Stimulated activated effector memory CD8-positive, alpha-beta T cell treated with anti-CD3 and anti-CD28 coated beads, Interleukin-12 subunit alpha, Interleukin-12 subunit beta, amount 100 ng/mL, for 72 hours (primary cell): ENCODE results near the gene ABHD11.
"Not testable (repeated sequence)": the region's sequence is repeated elsewhere in the genome, so short reads cannot be mapped to it uniquely, and the experiment has no call there.

Experiments
- ATAC-seq: fragments of 150-1000 bp; cut with Tn5 transposase; 2 replicates; pipeline ENCODE4 v1.10.0; 2021
- DNase-seq, 2 donors: peaks; one replicate each; pipeline ENCODE4 v3.0.0; 2021 to 2022; ENCODE audit warnings: low spot score in 2 of 2
- H3K27ac Mint-ChIP-seq: one replicate; pipeline ENCODE4 v1.8.0; 2022; ENCODE audit warnings: mild to moderate bottlenecking, mixed read lengths
- H3K36me3 Mint-ChIP-seq: one replicate; pipeline ENCODE4 v1.8.0; 2022; ENCODE audit warnings: mild to moderate bottlenecking, mixed read lengths
- H3K4me1 Mint-ChIP-seq: one replicate; pipeline ENCODE4 v1.8.0; 2022; ENCODE audit warnings: mixed read lengths
- H3K4me3 Mint-ChIP-seq: one replicate; pipeline ENCODE4 v1.8.0; 2022; ENCODE audit warnings: mild to moderate bottlenecking, mixed read lengths
- H3K9me3 Mint-ChIP-seq: one replicate; pipeline ENCODE4 v1.8.0; 2022; ENCODE audit warnings: mixed read lengths

Gene ABHD11

GRCh38 chr7:73717025-73717807 is 21.4 kb downstream of the ABHD11 start:
- DNase-seq (no peak), ATAC-seq (no peak)
- Mint-ChIP-seq H3K9me3 (no peaks in the 10 kb centered on the region), H3K36me3 (peaks cover 39% of the 10 kb centered on the region), H3K4me3 (peak overlapping the region; percentile 82), H3K27ac (peak overlapping the region; percentile 89), H3K4me1 (peaks cover 49% of the 10 kb centered on the region)

- peaks cover 39% of the 10 kb centered on the region for H3K36me3 Mint-ChIP-seq
- H3K4me3 Mint-ChIP-seq: peak overlapping the region; percentile 82
- H3K4me1 Mint-ChIP-seq: peaks cover 56% of the 10 kb centered on the region
- ATAC-seq: no peak
- no peak overlapping the region for H3K27ac Mint-ChIP-seq
- no peak for DNase-seq
- H3K9me3 Mint-ChIP-seq: no peaks in the 10 kb centered on the region
Observed at GRCh38 chr7:73716318-73716890, 22.2 kb downstream of the ABHD11 start.

GRCh38 chr7:73715648-73716317 is 22.8 kb downstream of the ABHD11 start:
- H3K9me3 Mint-ChIP-seq: no peaks in the 10 kb centered on the region
- H3K4me1 Mint-ChIP-seq: peaks cover 56% of the 10 kb centered on the region
- ATAC-seq (peak; percentile 78), DNase-seq (no peak)
- peak overlapping the region; percentile 34 for H3K27ac Mint-ChIP-seq
- H3K36me3 Mint-ChIP-seq: peaks cover 39% of the 10 kb centered on the region
- H3K4me3 Mint-ChIP-seq: peak overlapping the region; percentile 82

- DNase-seq, H3K4me3 Mint-ChIP-seq, ATAC-seq, H3K27ac Mint-ChIP-seq, H3K9me3 Mint-ChIP-seq: not testable (repeated sequence)
- Mint-ChIP-seq H3K4me1 (peaks cover 46% of the 10 kb centered on the region), H3K36me3 (peaks cover 46% of the 10 kb centered on the region)
Observed at GRCh38 chr7:73713319-73713718, 25.3 kb downstream of the ABHD11 start.

- no peaks in the 10 kb centered on the region for H3K9me3 Mint-ChIP-seq
- ATAC-seq (no peak), DNase-seq (no peak)
- H3K27ac Mint-ChIP-seq: peak overlapping the region; percentile 71
- no peak overlapping the region for H3K4me3 Mint-ChIP-seq
- H3K36me3 Mint-ChIP-seq: peaks cover 46% of the 10 kb centered on the region
- H3K4me1 Mint-ChIP-seq: peaks cover 40% of the 10 kb centered on the region
Observed at GRCh38 chr7:73712773-73713172, 25.8 kb downstream of the ABHD11 start.

GRCh38 chr7:73708961-73709549 is 29.5 kb downstream of the ABHD11 start:
- no peaks in the 10 kb centered on the region for H3K9me3 Mint-ChIP-seq
- H3K36me3 Mint-ChIP-seq: peaks cover 44% of the 10 kb centered on the region
- DNase-seq (no peak), ATAC-seq (no peak)
- no peak overlapping the region for H3K4me3 Mint-ChIP-seq
- H3K4me1 Mint-ChIP-seq: peaks cover 29% of the 10 kb centered on the region
- no peak overlapping the region for H3K27ac Mint-ChIP-seq

- Mint-ChIP-seq H3K4me3 (no peak overlapping the region), H3K36me3 (peaks cover 62% of the 10 kb centered on the region), H3K4me1 (peaks cover 21% of the 10 kb centered on the region), H3K27ac (no peak overlapping the region), H3K9me3 (no peaks in the 10 kb centered on the region)
- ATAC-seq: no peak
- no peak for DNase-seq
Observed at GRCh38 chr7:73707045-73707631, 31.5 kb downstream of the ABHD11 start.

GRCh38 chr7:73706126-73707044 is 32.2 kb downstream of the ABHD11 start:
- no peak for DNase-seq
- Mint-ChIP-seq H3K4me1 (peaks cover 22% of the 10 kb centered on the region), H3K27ac (no peak overlapping the region), H3K4me3 (no peak overlapping the region), H3K36me3 (peaks cover 69% of the 10 kb centered on the region), H3K9me3 (no peaks in the 10 kb centered on the region)
- peak; percentile 85 for ATAC-seq

GRCh38 chr7:73705551-73705920 is 33.1 kb downstream of the ABHD11 start:
- Mint-ChIP-seq H3K27ac (no peak overlapping the region), H3K36me3 (peaks cover 76% of the 10 kb centered on the region), H3K9me3 (no peaks in the 10 kb centered on the region), H3K4me3 (no peak overlapping the region), H3K4me1 (peaks cover 23% of the 10 kb centered on the region)
- ATAC-seq (no peak), DNase-seq (no peak)

- DNase-seq: no peak
- peaks cover 80% of the 10 kb centered on the region for H3K36me3 Mint-ChIP-seq
- H3K9me3 Mint-ChIP-seq: no peaks in the 10 kb centered on the region
- ATAC-seq: no peak
- no peak overlapping the region for H3K4me3 Mint-ChIP-seq
- H3K4me1 Mint-ChIP-seq: peaks cover 23% of the 10 kb centered on the region
- no peak overlapping the region for H3K27ac Mint-ChIP-seq
Observed at GRCh38 chr7:73704640-73705550, 33.7 kb downstream of the ABHD11 start.

GRCh38 chr7:73703757-73704639 is 34.6 kb downstream of the ABHD11 start:
- no peak overlapping the region for H3K4me3 Mint-ChIP-seq
- ATAC-seq (peak; percentile 35), DNase-seq (no peak)
- peaks cover 82% of the 10 kb centered on the region for H3K36me3 Mint-ChIP-seq
- no peak overlapping the region for H3K27ac Mint-ChIP-seq
- no peaks in the 10 kb centered on the region for H3K9me3 Mint-ChIP-seq
- H3K4me1 Mint-ChIP-seq: peaks cover 23% of the 10 kb centered on the region

GRCh38 chr7:73703225-73703624 is 35.4 kb downstream of the ABHD11 start:
- no peak for ATAC-seq
- no peaks in the 10 kb centered on the region for H3K9me3 Mint-ChIP-seq
- H3K4me1 Mint-ChIP-seq: peaks cover 23% of the 10 kb centered on the region
- no peak for DNase-seq
- no peak overlapping the region for H3K27ac Mint-ChIP-seq
- peaks cover 83% of the 10 kb centered on the region for H3K36me3 Mint-ChIP-seq
- no peak overlapping the region for H3K4me3 Mint-ChIP-seq

- DNase-seq: no peak
- H3K27ac Mint-ChIP-seq: peak overlapping the region; percentile 79
- H3K4me1 Mint-ChIP-seq: peaks cover 23% of the 10 kb centered on the region
- H3K4me3 Mint-ChIP-seq: no peak overlapping the region
- ATAC-seq: no peak
- H3K9me3 Mint-ChIP-seq: no peaks in the 10 kb centered on the region
- H3K36me3 Mint-ChIP-seq: peaks cover 83% of the 10 kb centered on the region
Observed at GRCh38 chr7:73702665-73703064, 35.9 kb downstream of the ABHD11 start.
